ENCODE results near the gene ADAMTSL1. TPM values are rescaled to one million over a fixed set of nuclear protein-coding genes. Genes with fewer than 3 reads are reported as not detected.

Gene ADAMTSL1
- total RNA-seq, 2 donors from 2014 or later: 3.4 to 3.8 TPM

- TF ChIP-seq CTCF (IDR thresholded peaks at IDR 0.05): no peak
These were observed 62.6 kb downstream of the ADAMTSL1 start for GRCh38 chr9:18536554-18536953.

GRCh38 chr9:18539203-18539693 is 65.3 kb downstream of the ADAMTSL1 start:
- Histone ChIP-seq H3K36me3 (no peaks in the 10 kb centered on the region), H3K4me3 (no peak overlapping the region), H3K27ac (no peak overlapping the region), H3K4me1 (no peaks in the 10 kb centered on the region), H3K27me3 (no peaks in the 10 kb centered on the region), H3K9me3 (peaks cover 0 to 24% of the 10 kb centered on the region in 2 donors)
- DNase-seq (ENCODE audit: low spot score): no peak
- no peak for TF ChIP-seq CTCF (IDR thresholded peaks at IDR 0.05)

More at GRCh38 chr9:18536554-18536953, 62.6 kb downstream of the ADAMTSL1 start:
- no peak overlapping the region for H3K4me3 ChIP-seq
- peaks cover 0 to 29% of the 10 kb centered on the region in 2 donors for H3K9me3 ChIP-seq
- no peaks in the 10 kb centered on the region for H3K27me3 ChIP-seq
- H3K36me3 ChIP-seq: no peaks in the 10 kb centered on the region
- DNase-seq (ENCODE audit: low spot score): no peak
- H3K4me1 ChIP-seq: no peaks in the 10 kb centered on the region
- no peak overlapping the region for H3K27ac ChIP-seq

- Histone ChIP-seq H3K4me3 (no peak overlapping the region), H3K27ac (no peak overlapping the region), H3K4me1 (no peaks in the 10 kb centered on the region), H3K36me3 (no peaks in the 10 kb centered on the region), H3K27me3 (no peaks in the 10 kb centered on the region), H3K9me3 (no peaks in the 10 kb centered on the region)
- no peak for TF ChIP-seq CTCF (IDR thresholded peaks at IDR 0.05)
- DNase-seq (ENCODE audit: low spot score): no peak
These were observed 69.0 kb downstream of the ADAMTSL1 start for GRCh38 chr9:18542837-18543405.

GRCh38 chr9:18543406-18544192 is 69.6 kb downstream of the ADAMTSL1 start:
- Histone ChIP-seq H3K27ac (no peak overlapping the region), H3K9me3 (no peaks in the 10 kb centered on the region), H3K4me3 (no peak overlapping the region), H3K4me1 (no peaks in the 10 kb centered on the region), H3K36me3 (no peaks in the 10 kb centered on the region), H3K27me3 (no peaks in the 10 kb centered on the region)
- no peak for DNase-seq (ENCODE audit: low spot score)
- TF ChIP-seq CTCF (IDR thresholded peaks at IDR 0.05): no peak

GRCh38 chr9:18544456-18544855 is 70.5 kb downstream of the ADAMTSL1 start:
- H3K27ac ChIP-seq: no peak overlapping the region

More at GRCh38 chr9:18544456-18544855, 70.5 kb downstream of the ADAMTSL1 start:
- H3K9me3 ChIP-seq: no peaks in the 10 kb centered on the region
- TF ChIP-seq CTCF (IDR thresholded peaks at IDR 0.05): no peak
- H3K4me1 ChIP-seq: no peaks in the 10 kb centered on the region
- H3K27me3 ChIP-seq: no peaks in the 10 kb centered on the region
- H3K4me3 ChIP-seq: no peak overlapping the region
- H3K36me3 ChIP-seq: no peaks in the 10 kb centered on the region
- no peak for DNase-seq (ENCODE audit: low spot score)

Measured in right atrium auricular region (tissue), 2 donors.